Measurements from ENCODE around the gene OPN4. TPM values are rescaled to one million over a fixed set of nuclear protein-coding genes. Genes with fewer than 3 reads are reported as not detected.

OPN4 gene
- total and polyA plus RNA-seq, 2 of the 13 experiments (the other 11 are each of a cell fraction or from before 2014, with no cell fraction given), result not detected

DNA sequence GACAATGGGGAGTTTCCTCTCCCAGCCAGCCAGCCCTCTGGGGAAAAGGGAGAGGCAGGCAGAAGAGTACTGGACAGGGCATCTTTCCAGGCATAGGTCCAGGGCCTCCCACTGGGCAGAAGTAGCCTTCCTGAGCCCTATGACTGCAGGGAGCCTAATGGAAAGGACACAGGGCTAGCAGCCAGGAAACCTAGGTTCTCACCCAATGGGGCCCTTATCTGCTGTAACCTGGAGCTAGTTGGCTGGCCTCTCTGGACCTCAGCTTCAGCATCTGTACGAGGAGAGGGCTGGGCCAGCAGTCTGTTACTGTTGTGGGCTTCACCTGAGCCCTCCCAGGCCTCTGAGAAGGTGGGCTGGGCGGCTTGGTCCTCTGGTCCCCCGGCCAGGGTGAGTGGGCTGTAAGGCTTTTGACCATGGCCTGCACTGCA is 36.3 kb downstream of the OPN4 start:
- WGBS (ENCODE audit: low lambda C conversion rate), result no CpG with 5 or more reads among the region's 3 CpGs
- H3K79me2 ChIP-seq (ENCODE audit: insufficient read depth, low read length), result no peaks in the 10 kb centered on the region
- TF ChIP-seq, protein P1, sequence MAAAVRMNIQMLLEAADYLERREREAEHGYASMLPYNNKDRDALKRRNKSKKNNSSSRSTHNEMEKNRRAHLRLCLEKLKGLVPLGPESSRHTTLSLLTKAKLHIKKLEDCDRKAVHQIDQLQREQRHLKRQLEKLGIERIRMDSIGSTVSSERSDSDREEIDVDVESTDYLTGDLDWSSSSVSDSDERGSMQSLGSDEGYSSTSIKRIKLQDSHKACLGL (CRISPR knock-in tag; IDR thresholded peaks at IDR 0.05), result no peak
- TF ChIP-seq ZFP62 (CRISPR knock-in tag; IDR thresholded peaks at IDR 0.05) (no peak), SIN3B (IDR thresholded peaks at IDR 0.05; ENCODE audit: low read length) (no peak), ZNF552 (CRISPR knock-in tag; IDR thresholded peaks at IDR 0.05; ENCODE audit: borderline replicate concordance) (no peak), ARNTL (CRISPR knock-in tag; IDR thresholded peaks at IDR 0.05) (no peak), NFKB2 (CRISPR knock-in tag; IDR thresholded peaks at IDR 0.05; ENCODE audit: borderline replicate concordance) (no peak), ZMYM4 (CRISPR knock-in tag; IDR thresholded peaks at IDR 0.05) (no peak), ZFX (CRISPR knock-in tag; IDR thresholded peaks at IDR 0.05; ENCODE audit: low read depth) (no peak), ZFP37 (CRISPR knock-in tag; IDR thresholded peaks at IDR 0.05; ENCODE audit: borderline replicate concordance) (no peak), BRCA1 (CRISPR knock-in tag; IDR thresholded peaks at IDR 0.05) (no peak), ZBTB33 (CRISPR knock-in tag; IDR thresholded peaks at IDR 0.05) (no peak), TAF15 (IDR thresholded peaks at IDR 0.05; ENCODE audit: low read depth, low read length, poor library complexity, severe bottlenecking) (no peak), GPN1 (CRISPR knock-in tag; IDR thresholded peaks at IDR 0.05; ENCODE audit: borderline replicate concordance) (no peak)
- TF ChIP-seq, protein P2, sequence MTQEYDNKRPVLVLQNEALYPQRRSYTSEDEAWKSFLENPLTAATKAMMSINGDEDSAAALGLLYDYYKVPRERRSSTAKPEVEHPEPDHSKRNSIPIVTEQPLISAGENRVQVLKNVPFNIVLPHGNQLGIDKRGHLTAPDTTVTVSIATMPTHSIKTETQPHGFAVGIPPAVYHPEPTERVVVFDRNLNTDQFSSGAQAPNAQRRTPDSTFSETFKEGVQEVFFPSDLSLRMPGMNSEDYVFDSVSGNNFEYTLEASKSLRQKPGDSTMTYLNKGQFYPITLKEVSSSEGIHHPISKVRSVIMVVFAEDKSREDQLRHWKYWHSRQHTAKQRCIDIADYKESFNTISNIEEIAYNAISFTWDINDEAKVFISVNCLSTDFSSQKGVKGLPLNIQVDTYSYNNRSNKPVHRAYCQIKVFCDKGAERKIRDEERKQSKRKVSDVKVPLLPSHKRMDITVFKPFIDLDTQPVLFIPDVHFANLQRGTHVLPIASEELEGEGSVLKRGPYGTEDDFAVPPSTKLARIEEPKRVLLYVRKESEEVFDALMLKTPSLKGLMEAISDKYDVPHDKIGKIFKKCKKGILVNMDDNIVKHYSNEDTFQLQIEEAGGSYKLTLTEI (CRISPR knock-in tag; conservative IDR thresholded peaks at IDR 0.05), result no peak
- H3K9ac ChIP-seq (ENCODE audit: insufficient read depth, low read depth, low read length), result no peak overlapping the region
- DNase-seq (ENCODE audit: low spot score) (no peak), ATAC-seq (no peak), FAIRE-seq (no peak)
- H3K4me1 ChIP-seq (ENCODE audit: insufficient read depth, low read length), result no peaks in the 10 kb centered on the region
- H3K27ac ChIP-seq (ENCODE audit: extremely low read length, insufficient read depth, low read length), result no peak overlapping the region
- H3K27me3 ChIP-seq (ENCODE audit: control insufficient read depth in 1 of 2, insufficient read depth in 2 of 2, low read length in 2 of 2), result peaks cover 6 to 49% of the 10 kb centered on the region in 2 experiments; a peak in 4 of 5 replicates
- no peaks in the 10 kb centered on the region for H4K20me1 ChIP-seq (ENCODE audit: insufficient read depth, low read length)
- H2AFZ ChIP-seq (ENCODE audit: low read length), result no peak overlapping the region
- no peak overlapping the region for H3K4me3 ChIP-seq (replicated peaks in 1 of 3; ENCODE audit: insufficient read depth in 1 of 3, low read depth in 2 of 3, low read length in 3 of 3)
- intact Hi-C loops (cut with micrococcal nuclease; ENCODE audit: unreplicated experiment), result no loop called here
- no peak overlapping the region for H3K4me2 ChIP-seq (ENCODE audit: low read depth, low read length)
- H3K36me3 ChIP-seq (replicated peaks in 1 of 2; ENCODE audit: control insufficient read depth in 1 of 2, insufficient read depth in 2 of 2, low read length in 2 of 2), result no peaks in the 10 kb centered on the region
- BruUV-seq (replicated peaks), result no TSS peak
- ChIA-PET POLR2A (no interaction called here), CTCF (ENCODE audit: low intra/inter-chr PET ratio, low total read pairs) (no interaction called here)
- H3K9me3 ChIP-seq (ENCODE audit: low read length), result no peaks in the 10 kb centered on the region
- in situ Hi-C loops (cut with HindIII; ENCODE audit: extremely low pct_ligation_motif_present, low pct_unique_long_range_greater_than_20kb), result no loop called here
